Endothelial cell of umbilical vein (primary cell): ENCODE measurements around the gene OST4.

Experiments used
- EZH2 ChIP-seq: IDR thresholded peaks from 2 replicates; pipeline ENCODE4 v1.6.1; 2012; ENCODE audit warnings: borderline replicate concordance, low read depth, mild to moderate bottlenecking, moderate library complexity, low read length, inconsistent platforms; ENCODE audit not compliant: severe bottlenecking
- POLR2A ChIP-seq: IDR thresholded peaks from 2 replicates; pipeline ENCODE4 v1.6.1; 2012; ENCODE audit warnings: low read depth, mild to moderate bottlenecking, control low read depth, low read length
- TF ChIP-seq, protein P1 (sequence below), 2 donors: IDR thresholded peaks; 1 replicate in 1 of 2; 2 replicates in 1 of 2; pipeline ENCODE4 v1.5.1; 2011; ENCODE audit warnings: low read length in 2 of 2, mild to moderate bottlenecking in 2 of 2, moderate library complexity in 2 of 2, control low read depth in 1 of 2, inconsistent platforms in 1 of 2, low read depth in 1 of 2; ENCODE audit not compliant: insufficient read depth in 1 of 2; ENCODE audit errors: extremely low read depth in 1 of 2

DNA sequence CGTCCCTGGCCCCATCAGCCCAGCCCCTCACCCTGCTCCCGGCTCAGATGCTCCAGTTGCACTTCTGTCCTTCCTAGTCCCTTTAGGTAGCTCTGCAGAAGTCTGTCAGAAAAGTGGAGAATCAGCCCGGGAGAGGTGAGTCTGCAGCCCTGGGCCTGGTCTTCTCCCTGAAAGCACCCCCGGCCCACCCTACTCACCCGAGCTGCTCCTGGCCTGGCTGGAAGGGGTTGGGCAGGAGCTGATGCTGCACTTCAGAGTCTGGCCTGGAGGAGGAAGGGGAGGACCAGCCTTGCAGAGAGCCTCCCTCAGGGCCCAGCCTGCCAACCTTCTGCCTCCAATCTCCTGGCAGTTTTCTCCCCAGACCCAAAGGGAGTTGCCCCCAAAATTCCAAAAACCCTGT, 30.9 kb upstream of the OST4 start:
- no peak for TF ChIP-seq EZH2
- TF ChIP-seq, protein P1, sequence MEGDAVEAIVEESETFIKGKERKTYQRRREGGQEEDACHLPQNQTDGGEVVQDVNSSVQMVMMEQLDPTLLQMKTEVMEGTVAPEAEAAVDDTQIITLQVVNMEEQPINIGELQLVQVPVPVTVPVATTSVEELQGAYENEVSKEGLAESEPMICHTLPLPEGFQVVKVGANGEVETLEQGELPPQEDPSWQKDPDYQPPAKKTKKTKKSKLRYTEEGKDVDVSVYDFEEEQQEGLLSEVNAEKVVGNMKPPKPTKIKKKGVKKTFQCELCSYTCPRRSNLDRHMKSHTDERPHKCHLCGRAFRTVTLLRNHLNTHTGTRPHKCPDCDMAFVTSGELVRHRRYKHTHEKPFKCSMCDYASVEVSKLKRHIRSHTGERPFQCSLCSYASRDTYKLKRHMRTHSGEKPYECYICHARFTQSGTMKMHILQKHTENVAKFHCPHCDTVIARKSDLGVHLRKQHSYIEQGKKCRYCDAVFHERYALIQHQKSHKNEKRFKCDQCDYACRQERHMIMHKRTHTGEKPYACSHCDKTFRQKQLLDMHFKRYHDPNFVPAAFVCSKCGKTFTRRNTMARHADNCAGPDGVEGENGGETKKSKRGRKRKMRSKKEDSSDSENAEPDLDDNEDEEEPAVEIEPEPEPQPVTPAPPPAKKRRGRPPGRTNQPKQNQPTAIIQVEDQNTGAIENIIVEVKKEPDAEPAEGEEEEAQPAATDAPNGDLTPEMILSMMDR (IDR thresholded peaks at IDR 0.05; ENCODE audit: extremely low read depth in 1 of 2, insufficient read depth in 1 of 2, low read depth in 1 of 2, low read length in 2 of 2), result no peak
- TF ChIP-seq POLR2A, result no peak
